Lung (tissue), 12 donors: ENCODE results near the gene MET. TPM values are rescaled to one million over a fixed set of nuclear protein-coding genes. Genes with fewer than 3 reads are reported as not detected.

Source experiments
- ATAC-seq: fragments of 200-7000 bp; cut with Tn5 transposase; one replicate; pipeline ENCODE4 v1.9.1; 2020; ENCODE audit warnings: moderate number of reproducible peaks; ENCODE audit not compliant: insufficient read depth, low FRiP score
- DNase-seq, 3 donors: peaks; one replicate each; pipeline ENCODE4 v3.0.0-alpha.2; 2013 to 2017
- H3K27ac ChIP-seq, 2 donors: one replicate each; pipeline ENCODE4 v1.5.1; 2013; ENCODE audit warnings: mild to moderate bottlenecking in 2 of 2, moderate library complexity in 2 of 2, control low read depth in 1 of 2, inconsistent platforms in 1 of 2, low read depth in 1 of 2, low read length in 1 of 2
- H3K27me3 ChIP-seq, 3 donors: one replicate each; pipeline ENCODE4 v1.5.1; 2013; ENCODE audit warnings: low read length in 2 of 3; ENCODE audit not compliant: control insufficient read depth in 3 of 3, insufficient read depth in 3 of 3
- H3K36me3 ChIP-seq, 4 donors: one replicate each; pipeline ENCODE4 v1.5.1; 2013; ENCODE audit warnings: low read length in 4 of 4, mild to moderate bottlenecking in 1 of 4, moderate library complexity in 1 of 4; ENCODE audit not compliant: control insufficient read depth in 4 of 4, insufficient read depth in 4 of 4
- H3K4me1 ChIP-seq, 5 donors: one replicate each; pipeline ENCODE4 v1.5.1; 2013; ENCODE audit warnings: low read length in 5 of 5, mild to moderate bottlenecking in 2 of 5, moderate library complexity in 1 of 5; ENCODE audit not compliant: control insufficient read depth in 5 of 5, insufficient read depth in 5 of 5
- H3K4me3 ChIP-seq: one replicate; pipeline ENCODE4 v1.5.1; 2013; ENCODE audit warnings: mild to moderate bottlenecking, control low read depth, moderate library complexity
- H3K9ac ChIP-seq, 2 donors: one replicate each; pipeline ENCODE4 v1.5.1; 2013; ENCODE audit warnings: low read length in 2 of 2, control low read depth in 1 of 2; ENCODE audit not compliant: insufficient read depth in 1 of 2
- H3K9me3 ChIP-seq, 4 donors: one replicate each; pipeline ENCODE4 v1.5.1; 2013; ENCODE audit warnings: low read length in 3 of 4, mild to moderate bottlenecking in 1 of 4, moderate library complexity in 1 of 4; ENCODE audit not compliant: control insufficient read depth in 4 of 4, insufficient read depth in 3 of 4
- CTCF ChIP-seq: IDR thresholded peaks from 2 replicates; pipeline ENCODE4 v1.5.1; 2012; ENCODE audit warnings: mild to moderate bottlenecking; ENCODE audit errors: control extremely low read depth, extremely low read depth
- WGBS, 2 donors: extraction: QIAGEN DNeasy Blood & Tissue Kit; methylation state at CpG; one replicate each; pipeline ENCODE4 v1.1.7; 2013; 5-methylcytosine and 5-hydroxymethylcytosine counted together
- polyA plus RNA-seq, 2 donors: library from polyadenylated mRNA; stranded (reverse); fragments of 200-250 nt; gene quantifications; one replicate each; pipeline ENCODE4 v1.2.1, GENCODE V29; 2013
- total RNA-seq, 2 donors: library from RNA; depleted of rRNA in 1 of 2; stranded (reverse); fragments of >200 nt in 1 of 2; gene quantifications; one replicate each; pipeline ENCODE4 v1.2.1, GENCODE V29; 2014 to 2021
- donor health status: control.
- donor health status: control.
- donor health status: Bipolar disorder and iron deficiency.
- donor health status: healthy.
- donor health status: DM: yes; HTN: yes; CAD: no.

The MET gene
- total and polyA plus RNA-seq, 4 donors = 16.3 to 106 (median 41.5) TPM

- WGBS, 2 donors = 76 to 87% methylated on average over 7 of the region's 7 CpGs
- no peak for DNase-seq
- Histone ChIP-seq H3K4me3 (no peak overlapping the region), H3K36me3 (no peaks in the 10 kb centered on the region), H3K27ac (no peak overlapping the region), H3K9me3 (no peaks in the 10 kb centered on the region), H3K9ac (no peak overlapping the region), H3K4me1 (peaks cover 0 to 5% (median 3%) of the 10 kb centered on the region in 5 donors), H3K27me3 (no peaks in the 10 kb centered on the region)
- no peak for ATAC-seq
- TF ChIP-seq CTCF = no peak
These were observed 14.9 kb downstream of the MET start for GRCh38 chr7:116686812-116687419.

GRCh38 chr7:116687801-116688201 lies 15.8 kb downstream of the MET start:
- Histone ChIP-seq H3K4me3 (no peak overlapping the region), H3K27ac (peak overlapping the region in 1 of 2 donors; percentile 49), H3K9ac (no peak overlapping the region), H3K36me3 (no peaks in the 10 kb centered on the region), H3K4me1 (peaks cover 0 to 5% (median 3%) of the 10 kb centered on the region in 5 donors), H3K9me3 (no peaks in the 10 kb centered on the region), H3K27me3 (no peaks in the 10 kb centered on the region)
- DNase-seq = no peak
- no peak for TF ChIP-seq CTCF
- WGBS, 2 donors = 30 to 42% methylated on average over 7 of the region's 7 CpGs
- no peak for ATAC-seq

DNA sequence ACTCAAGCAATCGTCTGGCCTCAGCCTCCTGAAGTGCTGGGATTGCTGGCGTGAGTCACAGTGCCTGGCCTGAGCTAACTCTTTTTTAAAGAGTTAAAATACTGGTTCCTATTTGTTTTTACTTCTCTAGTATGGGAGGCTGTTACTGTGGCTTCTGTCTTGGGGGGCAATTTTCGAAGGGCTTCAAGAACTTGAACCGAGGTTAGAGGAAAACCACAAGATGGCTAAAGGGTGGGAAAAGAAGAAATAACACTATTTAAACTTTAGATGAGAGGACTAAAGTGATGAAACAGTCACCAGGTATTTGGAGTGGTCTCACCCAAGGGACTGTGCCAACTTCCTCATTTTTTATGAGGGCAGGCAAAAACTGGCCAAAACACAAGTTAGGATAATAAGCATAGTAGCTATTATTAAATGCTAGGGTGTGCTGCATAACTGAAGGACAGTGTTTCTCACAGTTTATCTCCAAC lies 17.8 kb downstream of the MET start:
- DNase-seq = peak in 2 of 3 donors; percentile 24 to 60
- 23 to 44% methylated on average over 4 of the region's 4 CpGs for WGBS, 2 donors

More for the DNA sequence above, 17.8 kb downstream of the MET start:
- Histone ChIP-seq H3K27me3 (no peaks in the 10 kb centered on the region), H3K9ac (no peak overlapping the region), H3K9me3 (no peaks in the 10 kb centered on the region), H3K36me3 (no peaks in the 10 kb centered on the region), H3K27ac (no peak overlapping the region), H3K4me3 (no peak overlapping the region), H3K4me1 (peaks cover 0 to 5% (median 3%) of the 10 kb centered on the region in 5 donors)
- no peak for TF ChIP-seq CTCF
- ATAC-seq = peak; percentile 44
